ENCODE data around the gene TRIO.
A peak's percentile ranks its signal among the peaks of the same experiment; 100 is the strongest.

The TRIO gene

GRCh38 chr5:14156650-14157492 is 13.7 kb downstream of the TRIO start:
- H3K4me3 ChIP-seq (ENCODE audit: low read depth, low read length) = peak overlapping the region; percentile 17
- DNase-seq (ENCODE audit: low read depth) = peak; percentile 98
- TF ChIP-seq, protein P1, sequence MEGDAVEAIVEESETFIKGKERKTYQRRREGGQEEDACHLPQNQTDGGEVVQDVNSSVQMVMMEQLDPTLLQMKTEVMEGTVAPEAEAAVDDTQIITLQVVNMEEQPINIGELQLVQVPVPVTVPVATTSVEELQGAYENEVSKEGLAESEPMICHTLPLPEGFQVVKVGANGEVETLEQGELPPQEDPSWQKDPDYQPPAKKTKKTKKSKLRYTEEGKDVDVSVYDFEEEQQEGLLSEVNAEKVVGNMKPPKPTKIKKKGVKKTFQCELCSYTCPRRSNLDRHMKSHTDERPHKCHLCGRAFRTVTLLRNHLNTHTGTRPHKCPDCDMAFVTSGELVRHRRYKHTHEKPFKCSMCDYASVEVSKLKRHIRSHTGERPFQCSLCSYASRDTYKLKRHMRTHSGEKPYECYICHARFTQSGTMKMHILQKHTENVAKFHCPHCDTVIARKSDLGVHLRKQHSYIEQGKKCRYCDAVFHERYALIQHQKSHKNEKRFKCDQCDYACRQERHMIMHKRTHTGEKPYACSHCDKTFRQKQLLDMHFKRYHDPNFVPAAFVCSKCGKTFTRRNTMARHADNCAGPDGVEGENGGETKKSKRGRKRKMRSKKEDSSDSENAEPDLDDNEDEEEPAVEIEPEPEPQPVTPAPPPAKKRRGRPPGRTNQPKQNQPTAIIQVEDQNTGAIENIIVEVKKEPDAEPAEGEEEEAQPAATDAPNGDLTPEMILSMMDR (conservative IDR thresholded peaks at IDR 0.05; ENCODE audit: low read depth, low read length) = no peak

GRCh38 chr5:14157493-14157782 is 14.3 kb downstream of the TRIO start:
- TF ChIP-seq, protein P1 (conservative IDR thresholded peaks at IDR 0.05; ENCODE audit: low read depth, low read length) = no peak
- H3K4me3 ChIP-seq (ENCODE audit: low read depth, low read length) = peak overlapping the region; percentile 15
- no peak for DNase-seq (ENCODE audit: low read depth)

- DNase-seq (ENCODE audit: low read depth) = no peak
- no peak overlapping the region for H3K4me3 ChIP-seq (ENCODE audit: low read depth, low read length)
- TF ChIP-seq, protein P1 (conservative IDR thresholded peaks at IDR 0.05; ENCODE audit: low read depth, low read length) = no peak
These were observed 15.9 kb downstream of the TRIO start for GRCh38 chr5:14158890-14159666.

DNA sequence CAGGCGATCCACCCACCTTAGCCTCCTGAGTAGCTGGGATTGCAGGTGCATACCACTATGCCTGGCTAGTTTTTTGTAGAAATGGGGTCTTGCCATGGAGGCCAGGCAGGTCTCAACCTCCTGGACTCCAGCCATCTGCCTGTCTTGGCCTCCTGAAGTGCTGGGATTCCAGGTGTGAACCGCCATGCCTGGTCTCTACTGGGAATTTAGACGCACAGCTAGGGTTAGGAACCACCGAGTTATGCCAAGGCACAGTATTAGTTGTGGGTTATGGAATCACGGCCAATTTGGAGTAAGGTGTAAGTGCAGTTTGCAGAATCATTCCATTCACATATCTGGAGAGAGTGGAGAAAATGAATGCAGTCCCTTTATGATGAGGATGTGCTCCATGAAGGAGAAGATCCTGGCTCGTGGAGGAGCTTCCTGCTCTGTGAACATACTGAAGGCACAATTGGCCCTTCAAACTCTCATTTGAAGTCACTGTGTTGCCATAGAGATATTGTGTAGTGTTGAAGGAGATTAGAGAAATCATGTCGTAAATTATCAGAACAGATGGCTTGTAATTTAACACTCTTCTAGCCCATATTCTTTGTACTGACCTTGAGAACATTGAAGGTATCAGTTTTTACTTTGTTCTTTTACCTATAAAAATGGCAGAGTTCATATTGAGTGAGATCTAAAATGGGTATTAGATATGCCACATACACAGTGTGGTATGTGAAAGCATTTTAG is 18.8 kb downstream of the TRIO start:
- no peak for DNase-seq (ENCODE audit: low read depth)
- TF ChIP-seq, protein P1 (conservative IDR thresholded peaks at IDR 0.05; ENCODE audit: low read depth, low read length) = no peak
- no peak overlapping the region for H3K4me3 ChIP-seq (ENCODE audit: low read depth, low read length)

DNA sequence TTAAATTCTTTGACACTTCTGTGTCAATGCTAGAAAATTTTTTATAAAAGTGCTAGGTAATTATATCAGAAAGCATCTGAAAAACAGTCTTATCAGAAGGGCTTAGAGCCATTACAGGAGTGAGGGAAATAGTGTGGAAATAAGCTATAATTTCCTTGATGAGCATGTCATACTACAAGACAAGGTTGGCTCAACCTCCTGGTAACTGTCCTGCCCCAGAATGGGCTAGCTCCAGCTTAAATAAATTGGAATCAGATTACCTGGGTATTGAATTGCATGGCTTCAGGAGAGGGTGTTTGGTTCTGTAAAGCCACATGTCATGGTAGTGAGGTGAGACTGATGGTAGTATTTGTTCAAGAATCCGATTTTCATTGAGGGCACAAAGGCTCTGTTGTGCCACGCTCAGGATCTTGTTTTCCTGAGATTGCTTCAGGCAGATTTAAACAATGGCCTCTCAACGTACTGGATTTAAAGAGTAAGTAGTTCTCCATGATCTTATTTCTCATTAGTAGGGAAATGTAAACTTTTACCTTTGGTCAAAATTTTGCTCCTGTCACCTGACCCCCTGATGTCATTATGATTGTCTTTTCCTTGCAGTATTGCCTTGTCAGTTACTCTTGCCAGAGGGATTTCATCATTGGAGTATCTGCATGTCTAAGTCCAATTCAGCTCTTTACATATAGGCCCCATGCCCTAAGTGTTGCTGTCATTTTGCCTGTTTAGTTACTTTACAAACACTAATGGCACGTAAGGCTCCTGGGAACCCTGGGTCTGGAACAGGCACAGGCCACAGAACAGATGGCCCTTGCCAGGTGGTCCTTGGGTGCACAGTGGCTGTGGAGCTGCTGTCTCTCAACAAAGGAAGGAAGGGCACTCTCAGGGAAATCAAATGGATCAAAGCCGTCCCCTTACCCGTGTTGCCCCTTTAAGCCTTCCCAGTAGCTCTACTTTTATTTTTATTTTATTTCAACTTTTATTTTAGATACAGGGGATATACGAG is 21.3 kb downstream of the TRIO start:
- TF ChIP-seq, protein P1 (conservative IDR thresholded peaks at IDR 0.05; ENCODE audit: low read depth, low read length) = no peak
- H3K4me3 ChIP-seq (ENCODE audit: low read depth, low read length) = no peak overlapping the region
- DNase-seq (ENCODE audit: low read depth) = no peak

Data from choroid plexus epithelial cell (primary cell).